AG09309 (cell line): ENCODE results near the gene TMEM100.
A peak's percentile ranks its signal among the peaks of the same experiment; 100 is the strongest.

Source experiments
- DNase-seq: peaks from one replicate; pipeline ENCODE4 v3.0.0-alpha.2; 2010; ENCODE audit warnings: low read depth
- H3K4me3 ChIP-seq: 2 replicates; pipeline ENCODE4 v1.5.1; 2011; ENCODE audit warnings: mild to moderate bottlenecking, low read depth, low read length, moderate library complexity; ENCODE audit not compliant: control insufficient read depth
- TF ChIP-seq, protein P1 (sequence below): IDR thresholded peaks from 2 replicates; pipeline ENCODE4 v1.5.1; 2011; ENCODE audit warnings: mild to moderate bottlenecking, low read depth, low read length, inconsistent platforms; ENCODE audit not compliant: insufficient read depth, control insufficient read depth; ENCODE audit errors: missing control alignments

The TMEM100 gene

DNA sequence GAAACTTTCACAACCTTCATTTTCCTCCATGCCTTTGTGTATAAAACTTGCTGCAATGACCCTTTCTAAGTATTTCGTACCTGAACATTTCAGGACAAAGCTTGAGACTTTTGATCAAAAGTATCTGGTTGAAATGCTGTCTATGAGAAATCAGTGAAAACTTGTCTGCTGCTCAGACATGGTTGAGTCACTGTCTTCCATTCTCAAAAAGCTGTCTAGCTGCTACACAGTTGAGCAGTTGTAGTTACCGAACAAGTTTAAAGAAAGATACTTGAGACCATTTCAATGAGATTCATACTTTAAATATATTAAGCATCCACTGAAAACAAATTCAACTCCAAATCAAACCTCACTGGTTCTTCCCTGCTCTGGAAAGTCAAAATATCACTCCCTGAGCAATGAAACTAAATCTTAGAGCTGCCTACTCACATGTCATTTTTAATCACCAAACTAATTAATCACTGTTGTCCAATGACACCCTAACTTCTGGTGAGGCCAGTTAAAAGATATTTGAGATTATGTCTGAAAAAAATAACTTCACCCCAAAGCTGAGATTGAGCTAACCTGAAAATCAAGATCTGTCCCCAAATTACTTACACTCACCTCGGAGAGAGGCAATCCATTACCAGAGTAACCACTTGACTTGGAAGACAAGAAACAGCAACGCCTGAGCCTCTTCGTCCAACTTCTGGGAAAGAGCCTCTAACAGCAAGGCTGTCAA lies 488 bp downstream of the TMEM100 start:
- TF ChIP-seq, protein P1, sequence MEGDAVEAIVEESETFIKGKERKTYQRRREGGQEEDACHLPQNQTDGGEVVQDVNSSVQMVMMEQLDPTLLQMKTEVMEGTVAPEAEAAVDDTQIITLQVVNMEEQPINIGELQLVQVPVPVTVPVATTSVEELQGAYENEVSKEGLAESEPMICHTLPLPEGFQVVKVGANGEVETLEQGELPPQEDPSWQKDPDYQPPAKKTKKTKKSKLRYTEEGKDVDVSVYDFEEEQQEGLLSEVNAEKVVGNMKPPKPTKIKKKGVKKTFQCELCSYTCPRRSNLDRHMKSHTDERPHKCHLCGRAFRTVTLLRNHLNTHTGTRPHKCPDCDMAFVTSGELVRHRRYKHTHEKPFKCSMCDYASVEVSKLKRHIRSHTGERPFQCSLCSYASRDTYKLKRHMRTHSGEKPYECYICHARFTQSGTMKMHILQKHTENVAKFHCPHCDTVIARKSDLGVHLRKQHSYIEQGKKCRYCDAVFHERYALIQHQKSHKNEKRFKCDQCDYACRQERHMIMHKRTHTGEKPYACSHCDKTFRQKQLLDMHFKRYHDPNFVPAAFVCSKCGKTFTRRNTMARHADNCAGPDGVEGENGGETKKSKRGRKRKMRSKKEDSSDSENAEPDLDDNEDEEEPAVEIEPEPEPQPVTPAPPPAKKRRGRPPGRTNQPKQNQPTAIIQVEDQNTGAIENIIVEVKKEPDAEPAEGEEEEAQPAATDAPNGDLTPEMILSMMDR, result no peak
- DNase-seq, result no peak
- peak overlapping the region; percentile 24; the same call in 1 of the 2 replicates for H3K4me3 ChIP-seq

DNA sequence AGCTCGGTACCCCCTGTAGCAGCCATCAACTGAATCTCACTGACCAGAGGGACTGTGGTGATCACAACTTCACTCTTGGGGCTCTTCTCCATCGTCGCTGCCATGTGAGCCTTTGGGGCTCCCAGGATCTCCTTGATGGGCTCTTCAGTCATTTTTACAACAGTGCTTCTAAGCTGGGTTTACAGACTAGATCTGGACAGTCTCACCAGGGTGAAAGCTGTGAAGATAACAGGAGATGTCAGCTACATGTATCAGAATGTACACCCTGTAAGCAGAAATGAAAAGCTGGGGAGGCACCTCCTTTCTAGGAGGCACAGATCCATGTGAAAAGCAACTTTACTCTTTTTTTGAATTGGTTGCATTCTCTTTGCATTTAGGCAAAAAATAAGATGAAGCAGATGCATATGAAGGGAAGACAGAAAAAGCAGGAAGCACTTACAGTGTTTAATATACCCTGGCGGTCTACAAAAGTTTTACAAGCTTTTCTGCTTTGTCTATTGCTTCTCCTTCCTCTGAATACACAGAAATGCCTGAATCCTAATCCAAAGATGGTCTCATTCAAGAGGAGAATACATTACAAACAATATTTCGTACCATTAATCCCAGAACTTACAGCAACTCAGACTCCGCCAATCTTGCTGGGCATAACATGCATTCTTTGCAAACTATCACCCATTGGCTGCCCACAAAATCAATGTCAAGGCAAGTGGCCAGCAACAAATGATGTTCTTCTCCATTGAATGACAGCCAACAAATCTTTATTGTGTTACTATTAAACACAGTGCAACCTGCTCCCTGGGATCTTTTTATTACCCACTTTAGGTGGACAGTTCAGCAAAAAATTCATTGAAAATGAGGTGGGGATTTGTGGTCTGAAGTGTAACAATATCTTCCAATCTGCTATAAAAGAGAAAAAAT lies 1.5 kb downstream of the TMEM100 start:
- TF ChIP-seq, protein P1, result no peak
- no peak for DNase-seq
- H3K4me3 ChIP-seq, result no peak overlapping the region

DNA sequence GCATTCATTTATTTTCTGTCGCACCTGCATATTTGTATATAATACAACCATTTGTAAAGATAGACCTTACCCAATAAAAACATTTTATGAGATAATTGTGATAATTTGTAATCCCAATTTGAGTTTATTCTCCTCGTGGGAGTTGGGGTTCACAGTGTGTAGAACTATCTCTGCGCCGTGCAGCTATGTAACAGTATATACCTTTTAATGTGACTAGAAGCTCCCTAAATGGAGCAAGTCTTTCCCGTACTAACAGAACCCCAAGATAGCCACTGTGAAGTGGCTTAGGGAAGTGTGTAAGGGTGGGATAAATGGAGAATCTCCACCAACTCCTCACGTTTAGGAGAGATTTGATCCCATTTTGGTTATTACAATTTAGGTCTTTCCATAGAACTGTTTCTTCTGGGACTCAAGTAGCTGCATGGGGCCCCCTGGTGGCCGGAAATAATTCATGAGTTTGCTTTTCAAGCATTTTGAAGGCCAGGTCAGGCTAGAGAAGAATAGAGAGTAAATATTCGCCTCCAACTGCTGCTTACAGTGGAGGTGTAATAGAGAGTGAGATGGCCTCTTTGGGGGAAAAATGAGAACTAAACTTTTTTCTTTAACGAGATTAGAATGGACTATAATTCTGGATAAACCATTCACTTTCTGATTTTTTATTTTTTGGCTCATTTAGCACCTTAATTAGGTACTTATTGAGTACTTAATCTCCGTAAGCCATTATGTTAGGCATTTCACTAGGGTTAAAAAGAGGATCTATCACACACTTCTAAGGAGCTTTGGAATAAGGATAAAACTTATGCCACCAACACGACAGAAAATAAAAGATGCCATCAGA lies 4.5 kb downstream of the TMEM100 start:
- H3K4me3 ChIP-seq, result no peak overlapping the region
- TF ChIP-seq, protein P1, result peak; percentile 77
- DNase-seq, result no peak

DNA sequence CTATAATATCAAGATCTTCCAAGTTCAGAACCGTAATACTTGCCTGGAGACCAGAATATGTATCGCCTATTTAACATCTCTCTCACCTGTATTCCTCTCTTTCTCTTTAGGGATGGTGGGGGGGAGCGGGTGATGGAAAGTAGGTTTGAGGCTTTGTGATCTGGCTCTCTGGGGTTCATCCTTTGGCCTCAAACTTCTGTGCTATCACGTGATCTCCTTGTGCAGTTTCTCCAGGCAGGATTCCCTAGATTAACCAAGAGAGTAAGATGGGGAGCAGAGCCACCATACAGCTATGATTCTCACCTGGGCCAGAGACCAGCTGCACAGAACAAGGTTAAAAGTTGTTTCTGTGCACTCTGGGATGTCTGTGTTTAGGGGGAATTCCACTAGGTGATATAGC lies 5.2 kb downstream of the TMEM100 start:
- no peak for DNase-seq
- TF ChIP-seq, protein P1, result no peak

DNA sequence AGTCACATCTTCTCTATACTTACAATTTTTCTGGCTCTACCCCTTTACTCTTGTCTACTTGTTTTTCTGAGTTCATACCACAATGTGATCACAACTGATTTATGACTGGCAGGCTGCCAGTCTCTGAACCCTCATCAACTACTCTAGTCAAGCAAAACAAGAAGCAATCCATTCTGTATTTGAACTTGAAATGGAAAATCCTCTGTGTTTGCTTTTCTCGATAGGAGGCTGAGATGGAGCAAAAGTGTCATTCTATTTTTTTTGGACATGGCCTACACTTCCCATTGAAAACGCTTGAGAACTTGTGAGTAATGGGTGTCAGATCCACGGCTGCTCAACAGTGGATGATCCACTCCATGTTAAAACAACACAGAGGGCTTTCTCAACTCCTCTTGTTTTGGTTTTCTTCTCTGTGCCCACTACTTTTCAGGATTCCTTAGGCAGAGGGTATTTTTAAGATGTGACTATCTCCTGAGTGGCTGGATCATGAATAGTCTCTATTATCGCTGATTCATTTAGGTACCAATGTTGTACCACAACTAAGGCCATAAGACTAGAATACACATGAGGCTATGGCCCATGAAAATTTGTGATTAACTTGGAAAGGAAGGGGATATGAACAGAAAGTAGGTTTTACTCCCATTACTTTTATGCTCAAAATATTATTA lies 11.7 kb downstream of the TMEM100 start:
- DNase-seq, result no peak
- TF ChIP-seq, protein P1, result no peak
- no peak overlapping the region for H3K4me3 ChIP-seq

More for the DNA sequence above, 5.2 kb downstream of the TMEM100 start:
- no peak overlapping the region for H3K4me3 ChIP-seq
